NCI-H146 (cell line): ENCODE measurements around the gene HDHD5.

Experiments
- DNase-seq: peaks from one replicate; lab custom pipeline; 2025; lab: John Stamatoyannopoulos, UW

The HDHD5 gene

DNA sequence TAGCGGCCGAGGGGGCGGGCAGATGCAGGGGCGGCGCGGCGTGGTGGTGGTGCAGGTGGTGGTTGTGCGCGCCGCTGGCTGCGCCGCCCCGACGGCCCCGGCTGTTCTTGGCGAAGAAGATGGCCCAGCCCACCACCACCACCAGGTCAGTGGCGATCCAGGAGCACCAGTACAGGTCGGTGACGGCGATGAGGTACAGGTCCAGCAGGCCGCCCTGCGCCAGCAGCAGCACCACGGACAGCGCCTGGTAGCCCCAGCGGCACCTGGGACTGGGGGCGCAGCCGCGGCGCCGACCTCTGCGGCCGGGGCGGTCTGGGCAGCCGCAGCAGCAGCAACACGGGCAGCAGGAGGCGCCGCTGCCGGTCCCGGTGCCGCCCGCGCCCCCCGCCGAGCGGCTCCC, 38.8 kb downstream of the HDHD5 start:
- DNase-seq, result peak; percentile 24

DNA sequence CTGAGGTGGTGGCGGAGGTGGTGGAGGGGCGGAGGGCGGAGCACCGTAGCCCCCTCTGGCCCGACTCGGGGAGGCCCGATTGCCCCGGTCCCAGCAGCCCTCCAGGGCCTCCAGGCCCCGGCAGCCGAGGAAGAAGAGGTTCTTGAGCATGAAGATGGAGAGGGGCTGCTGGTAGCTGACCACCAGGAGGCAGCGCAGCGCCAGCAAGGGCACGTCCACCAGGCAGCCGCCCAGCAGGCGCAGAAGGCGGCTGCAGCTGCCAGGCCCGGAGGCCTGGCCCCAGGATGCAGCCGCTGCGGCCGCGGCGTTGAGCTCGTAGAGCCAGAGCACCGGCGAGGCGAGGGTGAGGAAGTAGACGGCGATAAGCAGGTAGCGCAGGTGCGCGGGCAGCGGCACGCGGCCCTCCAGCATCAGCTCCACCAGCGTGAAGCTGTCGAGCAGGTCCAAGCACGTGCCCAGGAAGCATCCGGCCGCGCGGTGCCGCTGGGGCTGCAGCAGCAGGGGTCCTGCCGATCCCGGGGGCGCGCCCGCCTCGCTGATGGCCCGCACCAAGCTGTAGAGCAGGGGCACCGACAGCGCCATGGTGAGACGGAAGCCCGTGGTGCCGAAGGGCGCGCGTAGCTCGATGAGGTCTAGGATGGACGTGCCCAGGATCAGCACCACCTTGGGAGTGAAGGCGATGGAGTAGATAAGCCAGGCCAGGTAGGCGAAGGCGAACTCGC, 39.4 kb downstream of the HDHD5 start:
- peak; percentile 11 for DNase-seq

DNA sequence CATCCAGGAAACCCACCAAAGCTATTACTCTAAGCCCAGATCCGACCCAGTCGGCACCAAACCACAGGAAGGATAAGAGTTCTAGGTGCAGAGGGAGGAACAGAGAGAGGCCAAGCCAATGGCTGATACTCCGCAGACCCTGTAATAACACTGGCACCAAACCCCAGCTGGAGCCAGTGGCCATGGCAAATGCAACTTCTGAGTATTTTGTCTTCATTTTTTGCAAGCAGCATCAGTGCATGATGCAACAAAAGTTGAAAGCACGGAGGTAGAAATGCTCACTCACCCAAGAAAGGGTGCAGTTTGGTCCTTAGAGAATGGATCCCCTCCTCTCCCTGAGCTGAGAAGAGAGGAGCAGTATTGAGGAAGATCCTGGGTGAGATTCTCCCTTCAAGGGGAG, 40.7 kb downstream of the HDHD5 start:
- no peak for DNase-seq

DNA sequence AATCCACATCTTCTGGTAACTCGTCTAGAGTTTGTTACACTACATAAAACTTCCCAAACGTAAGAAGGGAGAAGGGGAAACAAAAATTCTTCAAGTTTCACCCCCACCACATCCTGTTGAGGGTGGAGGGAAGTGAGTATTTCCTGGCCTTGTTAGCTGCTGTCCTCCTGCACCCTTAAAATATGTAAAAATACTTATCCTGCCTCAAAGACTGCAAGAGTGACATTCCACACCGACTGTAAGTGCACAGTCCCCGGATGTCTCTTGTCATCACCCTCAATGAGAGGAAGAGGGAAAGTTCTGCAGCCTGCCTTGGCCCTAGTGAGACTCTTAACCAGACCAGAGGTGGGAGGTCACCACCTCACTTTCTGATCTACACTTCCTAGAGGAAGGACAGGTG, 41.2 kb downstream of the HDHD5 start:
- DNase-seq, result no peak

DNA sequence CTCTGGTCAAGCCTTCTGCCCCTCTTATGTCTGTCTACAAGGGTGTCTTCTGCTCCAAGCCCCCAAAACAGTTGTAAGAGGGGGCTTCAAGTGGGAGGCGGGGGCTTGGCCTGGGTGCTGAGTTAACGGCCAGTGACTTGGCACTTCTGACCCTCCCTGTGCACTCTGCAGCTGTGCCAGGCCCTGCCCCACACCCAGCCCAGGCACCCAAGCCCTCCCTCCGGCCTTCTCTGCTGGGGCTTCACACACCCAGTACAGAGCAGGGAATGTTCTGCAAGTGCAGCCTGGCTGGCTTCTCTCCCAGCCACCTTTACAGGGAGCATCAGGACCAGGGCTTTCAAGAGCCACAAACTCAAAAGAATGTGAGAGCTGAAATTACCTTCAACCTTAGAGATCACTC, 41.7 kb downstream of the HDHD5 start:
- no peak for DNase-seq

DNA sequence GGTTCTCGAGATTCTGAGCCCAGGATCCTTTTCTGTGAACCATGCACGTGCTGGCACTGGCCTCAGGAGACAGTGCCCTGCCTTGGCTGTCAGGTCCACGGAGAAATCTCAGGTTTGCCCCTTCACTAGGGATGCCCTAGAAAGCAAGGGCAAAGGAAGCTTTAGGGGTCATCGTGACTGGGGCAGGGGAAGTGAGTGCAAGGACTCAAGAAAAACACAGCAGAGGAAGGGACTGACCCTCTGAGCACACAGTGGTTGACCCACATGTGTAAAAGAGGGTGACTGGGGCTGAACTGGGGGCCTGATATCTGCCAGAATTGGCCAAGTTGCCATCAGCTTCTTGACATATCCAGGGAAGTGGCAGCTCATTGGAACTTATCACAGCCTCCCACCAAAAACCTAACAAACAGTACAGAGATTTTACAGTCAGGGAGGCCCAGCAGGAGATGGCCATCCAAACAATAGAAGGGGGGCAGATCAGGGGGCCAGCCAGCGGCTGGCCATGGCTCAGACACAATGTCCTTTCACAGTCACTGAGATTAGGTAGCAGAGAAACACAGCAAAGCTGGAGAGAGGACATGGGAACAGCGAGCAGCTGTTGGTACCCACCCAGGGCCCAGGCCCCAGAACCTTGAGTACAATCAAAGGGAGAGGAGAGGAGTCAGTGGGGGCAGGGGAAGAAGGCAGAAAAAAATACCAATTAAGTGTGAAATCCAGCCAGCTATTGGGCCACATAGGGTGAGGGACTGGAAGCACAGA, 42.3 kb downstream of the HDHD5 start:
- no peak for DNase-seq

DNA sequence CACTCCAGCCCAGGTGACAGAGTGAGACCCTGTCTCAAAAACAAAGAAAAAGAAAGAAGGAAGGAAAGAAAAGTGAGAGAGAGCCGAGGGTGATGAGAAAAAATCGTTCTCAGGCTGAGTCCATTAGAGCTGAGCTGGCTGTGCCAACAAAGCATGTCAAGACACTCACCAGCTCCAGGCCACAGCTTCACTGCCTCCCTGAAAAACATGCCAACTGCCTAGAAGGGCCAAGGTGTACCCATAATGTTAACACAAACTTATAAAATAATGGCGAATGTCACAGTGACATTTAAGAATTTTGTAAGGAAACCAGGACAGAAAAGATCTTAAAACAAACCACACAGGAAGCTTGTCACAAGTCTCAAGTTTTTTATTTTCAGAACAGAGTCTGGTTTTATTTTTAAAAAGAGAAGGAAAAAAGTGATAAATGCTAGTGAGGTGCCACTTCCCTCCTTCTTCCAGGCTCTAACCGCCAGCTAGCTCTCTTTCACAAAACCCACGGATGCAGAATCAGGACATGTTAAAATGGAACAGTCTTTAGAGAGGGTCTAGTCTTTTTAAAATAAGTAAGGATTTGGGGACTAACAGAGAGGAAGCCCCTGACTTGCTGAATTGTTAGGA, 43.0 kb downstream of the HDHD5 start:
- no peak for DNase-seq

GRCh38 chr22:17115236-17115635, 43.8 kb downstream of the HDHD5 start:
- no peak for DNase-seq

GRCh38 chr22:17114898-17115235, 44.2 kb downstream of the HDHD5 start:
- DNase-seq, result no peak

- no peak for DNase-seq
Measured at GRCh38 chr22:17114173-17114897, 44.7 kb downstream of the HDHD5 start.

DNA sequence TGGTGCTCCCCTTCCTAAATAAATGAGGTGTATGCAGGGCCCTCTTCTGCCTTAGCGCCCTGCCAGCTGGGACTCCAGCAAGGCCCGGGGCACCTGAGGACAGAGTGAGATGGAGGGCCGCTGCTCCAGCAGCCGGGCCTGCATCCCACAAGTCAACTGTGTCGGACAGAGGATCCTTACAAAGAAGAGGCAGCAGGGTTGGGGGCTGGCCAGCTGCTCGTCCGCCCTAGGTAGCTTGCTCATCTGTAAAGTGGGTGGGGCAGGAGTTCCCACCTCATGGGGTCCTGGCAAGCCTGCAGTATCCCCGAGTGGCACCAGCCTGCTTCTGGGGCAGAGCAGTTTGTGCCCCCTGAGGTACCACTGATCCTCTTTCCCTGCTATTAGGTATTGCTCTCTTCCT, 45.5 kb downstream of the HDHD5 start:
- DNase-seq, result no peak

DNA sequence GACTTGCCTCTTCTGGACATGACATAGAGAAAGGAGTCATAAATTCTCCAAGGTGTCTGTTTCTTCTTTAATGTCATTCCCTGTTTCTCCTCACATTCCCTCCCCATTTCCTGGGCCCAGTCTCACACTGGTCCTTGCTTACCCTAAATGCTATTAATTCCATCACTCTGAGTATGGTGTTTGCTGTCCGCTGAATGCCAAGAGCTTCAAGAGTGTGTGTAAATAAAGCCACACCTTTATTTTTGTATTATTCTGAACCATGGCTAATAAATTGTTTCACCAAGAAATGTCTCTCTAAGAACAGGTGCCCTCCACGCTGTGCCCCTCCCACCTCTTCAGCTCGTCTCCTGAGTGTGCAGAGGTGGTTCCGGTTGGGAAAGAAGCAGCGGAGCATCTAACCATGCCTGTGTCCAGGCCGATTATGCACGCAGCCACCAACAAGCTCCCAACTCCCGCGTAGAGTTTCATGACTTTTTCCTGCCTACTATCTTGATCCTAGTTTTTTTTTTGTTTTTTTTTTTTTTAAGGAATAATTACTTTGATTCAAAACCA, 46.5 kb downstream of the HDHD5 start:
- no peak for DNase-seq

- no peak for DNase-seq
Measured at GRCh38 chr22:17110791-17111550, 48.1 kb downstream of the HDHD5 start.

DNA sequence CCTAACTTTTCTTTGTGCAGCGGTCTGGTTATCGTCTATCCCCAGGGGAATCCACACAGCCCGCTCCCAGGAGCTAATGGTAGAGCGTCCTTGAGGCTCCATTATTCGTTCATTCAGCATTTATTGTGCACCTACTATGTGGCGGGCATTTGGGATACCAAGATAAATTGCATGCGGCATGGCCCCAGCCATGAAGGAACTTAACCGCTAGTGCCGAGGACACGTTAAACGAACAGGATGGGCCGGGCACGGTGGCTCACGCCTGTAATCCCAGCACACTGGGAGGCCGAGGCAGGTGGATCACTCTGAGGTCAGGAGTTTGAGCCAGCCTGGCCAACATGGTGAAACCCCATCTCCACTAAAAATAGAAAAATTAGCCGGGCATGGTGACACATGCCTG, 49.1 kb downstream of the HDHD5 start:
- DNase-seq, result no peak

GRCh38 chr22:17109113-17109865, 49.8 kb downstream of the HDHD5 start:
- DNase-seq, result no peak

GRCh38 chr22:17108256-17109112, 50.6 kb downstream of the HDHD5 start:
- no peak for DNase-seq

DNA sequence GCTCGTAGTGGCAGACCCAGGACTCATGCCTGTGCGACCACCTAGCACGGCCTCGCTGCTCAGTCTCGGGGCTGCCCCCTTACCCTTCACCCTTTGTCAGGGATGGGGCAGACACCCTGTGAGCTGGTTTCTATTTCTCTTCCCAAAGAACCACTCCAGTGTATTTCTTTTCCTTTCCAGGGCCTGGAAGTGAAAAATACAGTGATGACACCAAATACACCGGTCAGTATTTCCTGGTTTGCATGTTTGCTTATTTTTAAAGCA, 51.6 kb downstream of the HDHD5 start:
- no peak for DNase-seq

- no peak for DNase-seq
Measured at GRCh38 chr22:17106785-17107546, 52.1 kb downstream of the HDHD5 start.

DNA sequence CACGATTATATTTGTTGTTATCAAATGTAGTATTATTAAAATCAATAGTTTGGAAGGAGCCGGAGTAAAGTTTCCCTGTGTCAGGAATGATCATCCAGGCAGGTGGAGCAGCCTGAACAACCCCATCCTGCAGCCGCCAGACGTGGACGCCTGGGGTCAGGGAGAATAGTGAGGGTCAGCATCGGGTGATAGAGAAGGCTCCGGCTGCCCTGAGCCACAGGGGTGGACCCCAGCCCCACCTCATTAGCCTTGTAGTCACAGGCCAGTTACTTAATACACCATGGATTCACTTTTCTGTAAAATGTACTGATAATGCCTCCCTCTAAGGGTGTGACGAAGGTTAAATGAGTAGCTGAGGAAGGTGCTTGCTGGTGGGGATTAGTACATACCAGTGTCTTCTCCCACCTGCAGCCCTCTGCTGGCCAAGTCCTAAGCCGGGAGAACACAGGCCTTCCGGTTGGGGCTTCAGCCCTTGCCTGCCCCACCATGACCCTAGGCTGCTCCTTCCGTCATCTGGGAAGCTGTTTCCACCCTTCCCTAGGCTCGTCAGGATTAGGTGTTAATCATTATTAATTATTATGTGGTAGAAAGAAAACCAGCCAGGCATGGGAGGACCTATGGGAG, 52.8 kb downstream of the HDHD5 start:
- DNase-seq, result no peak
